Fibroblast of skin of scalp (primary cell): Measurements from ENCODE around the gene TRMT2A. TPM values are rescaled to one million over a fixed set of nuclear protein-coding genes. Genes with fewer than 3 reads are reported as not detected.
"Not testable (repeated sequence)": the region's sequence is repeated elsewhere in the genome, so short reads cannot be mapped to it uniquely, and the experiment has no call there.

ENCODE experiments used
- DNase-seq: peaks from one replicate; pipeline ENCODE4 v3.0.0-alpha.2; 2013
- polyA plus RNA-seq, 2 experiments: library from polyadenylated mRNA; unstranded; fragments of 120-200 nt; gene quantifications; one replicate each; pipeline ENCODE4 v1.2.1, GENCODE V29; 2013; ENCODE audit not compliant: insufficient read length in 2 of 2

The TRMT2A gene, protein sequence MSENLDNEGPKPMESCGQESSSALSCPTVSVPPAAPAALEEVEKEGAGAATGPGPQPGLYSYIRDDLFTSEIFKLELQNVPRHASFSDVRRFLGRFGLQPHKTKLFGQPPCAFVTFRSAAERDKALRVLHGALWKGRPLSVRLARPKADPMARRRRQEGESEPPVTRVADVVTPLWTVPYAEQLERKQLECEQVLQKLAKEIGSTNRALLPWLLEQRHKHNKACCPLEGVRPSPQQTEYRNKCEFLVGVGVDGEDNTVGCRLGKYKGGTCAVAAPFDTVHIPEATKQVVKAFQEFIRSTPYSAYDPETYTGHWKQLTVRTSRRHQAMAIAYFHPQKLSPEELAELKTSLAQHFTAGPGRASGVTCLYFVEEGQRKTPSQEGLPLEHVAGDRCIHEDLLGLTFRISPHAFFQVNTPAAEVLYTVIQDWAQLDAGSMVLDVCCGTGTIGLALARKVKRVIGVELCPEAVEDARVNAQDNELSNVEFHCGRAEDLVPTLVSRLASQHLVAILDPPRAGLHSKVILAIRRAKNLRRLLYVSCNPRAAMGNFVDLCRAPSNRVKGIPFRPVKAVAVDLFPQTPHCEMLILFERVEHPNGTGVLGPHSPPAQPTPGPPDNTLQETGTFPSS
- polyA plus RNA-seq (2013, experiment 1 of 2; ENCODE audit: insufficient read length) = 29.9 TPM
- polyA plus RNA-seq (2013, experiment 2 of 2; ENCODE audit: insufficient read length) = 27.2 TPM

DNA sequence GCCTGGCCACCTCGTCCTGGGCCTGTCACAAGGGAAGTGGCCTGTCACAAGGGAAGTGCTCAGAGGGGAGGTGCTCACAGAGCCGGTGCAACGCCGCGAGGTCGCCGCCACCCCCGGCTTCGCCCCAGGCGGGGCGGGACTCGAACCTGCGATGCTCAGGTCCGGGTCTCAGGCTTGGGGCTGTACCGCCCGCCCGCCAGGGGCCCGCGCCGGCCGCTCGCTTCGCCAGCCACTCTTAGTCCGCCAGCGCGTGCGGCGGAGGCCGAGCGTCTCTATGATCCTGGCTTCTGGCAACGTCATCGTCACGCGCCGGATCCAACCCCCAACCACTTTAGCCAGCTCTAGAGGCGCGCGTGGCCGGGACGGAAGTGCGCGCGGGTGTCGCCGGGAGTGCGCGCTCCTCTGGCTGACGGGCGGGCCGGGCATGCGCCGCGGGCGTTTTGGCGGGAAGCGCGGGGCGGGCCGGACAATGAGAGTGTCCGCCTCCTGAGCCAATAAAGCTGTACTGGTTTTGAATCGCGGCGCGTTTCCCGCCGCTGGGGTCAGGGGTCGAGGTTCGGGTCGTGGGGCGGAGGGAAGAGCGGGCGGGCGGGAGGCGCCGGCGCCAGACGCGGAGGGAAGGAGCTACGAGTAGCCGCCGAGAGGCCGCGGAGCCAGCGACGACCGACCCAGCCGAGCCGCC, at the start of gene TRMT2A:
TRMT2A (minus strand) TSS at position 276 of the 682 bp plus-strand sequence. CDS start 320 bp downstream, outside the sequence.
- DNase-seq = peak; percentile 99

DNA sequence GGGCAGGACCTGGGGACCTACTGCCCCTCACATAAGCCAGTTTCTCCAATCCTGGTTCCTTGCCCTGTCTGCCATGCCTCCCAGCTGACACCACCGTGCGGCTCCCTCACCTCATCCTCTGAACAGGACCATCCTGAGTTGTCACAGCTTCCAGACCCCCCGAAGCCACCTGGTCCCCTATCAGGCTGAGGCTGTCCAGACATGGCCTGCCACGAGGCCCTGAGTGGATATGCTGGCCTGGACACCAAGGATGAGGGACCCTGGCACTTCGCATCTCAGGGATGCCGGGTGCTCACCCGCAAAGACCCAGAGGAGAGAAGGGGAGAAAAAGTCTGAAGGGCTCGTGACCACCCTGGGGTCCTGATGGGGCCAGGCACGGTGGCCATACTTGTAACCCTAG, 49.7 kb upstream of the TRMT2A start:
- no peak for DNase-seq

DNA sequence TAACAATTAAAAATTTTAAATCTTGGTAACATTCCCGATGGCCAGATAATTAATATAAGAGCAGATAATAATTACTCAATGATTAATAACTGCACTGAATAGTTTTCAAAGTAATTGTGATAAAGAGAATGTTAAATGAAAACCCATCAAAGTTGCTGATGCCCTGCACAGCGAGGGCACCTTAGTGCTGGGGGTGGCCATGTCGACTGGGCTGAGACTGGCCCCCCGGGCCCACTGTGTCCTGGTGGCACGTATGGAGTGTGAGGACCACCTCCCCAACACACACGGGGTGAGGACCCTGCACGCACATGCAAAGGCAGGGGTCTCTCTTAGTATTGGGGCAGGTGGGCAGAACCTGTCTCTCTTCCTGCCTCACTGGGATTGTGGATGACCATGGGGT, 48.9 kb upstream of the TRMT2A start:
- DNase-seq = no peak

DNA sequence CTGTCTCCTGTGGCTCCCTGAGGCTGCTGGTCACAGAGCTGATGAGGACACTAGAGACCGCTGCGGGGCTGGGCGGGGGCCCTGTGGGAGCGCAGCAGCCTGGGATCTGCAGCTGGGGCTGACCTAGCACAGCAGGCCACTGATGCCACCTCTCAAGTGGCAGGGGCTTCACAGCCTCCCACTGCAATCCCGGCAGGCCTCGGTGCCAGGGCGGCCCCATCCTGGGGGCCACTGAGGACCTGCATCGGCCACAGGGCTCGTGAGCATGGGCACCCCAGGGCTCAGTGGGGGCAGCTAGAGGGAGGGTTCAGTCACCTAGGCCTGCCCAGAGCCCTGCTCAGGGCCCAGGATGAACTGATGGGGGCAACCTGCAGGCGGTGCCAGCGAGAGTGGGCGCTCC, 48.4 kb upstream of the TRMT2A start:
- DNase-seq = no peak

DNA sequence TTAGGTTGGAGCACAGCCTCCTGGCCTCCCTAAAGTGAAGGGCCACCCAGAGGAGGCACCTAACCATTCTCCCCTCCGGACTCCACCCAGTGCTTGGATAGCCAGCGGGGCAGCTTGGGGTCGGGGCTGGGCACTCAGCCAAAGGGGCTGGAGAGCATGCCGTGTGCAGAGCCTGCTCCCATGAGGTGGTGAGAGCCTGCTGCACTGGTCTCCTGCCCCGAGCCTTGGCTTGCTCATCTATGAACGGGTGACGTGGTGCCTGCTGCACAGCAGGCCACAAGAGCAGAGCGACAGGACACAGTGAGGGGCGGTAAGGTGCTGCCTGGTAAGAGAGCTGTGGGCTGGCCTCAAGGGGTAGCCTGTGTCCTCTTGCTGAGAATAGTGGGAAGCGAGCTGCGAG, 47.8 kb upstream of the TRMT2A start:
- no peak for DNase-seq

DNA sequence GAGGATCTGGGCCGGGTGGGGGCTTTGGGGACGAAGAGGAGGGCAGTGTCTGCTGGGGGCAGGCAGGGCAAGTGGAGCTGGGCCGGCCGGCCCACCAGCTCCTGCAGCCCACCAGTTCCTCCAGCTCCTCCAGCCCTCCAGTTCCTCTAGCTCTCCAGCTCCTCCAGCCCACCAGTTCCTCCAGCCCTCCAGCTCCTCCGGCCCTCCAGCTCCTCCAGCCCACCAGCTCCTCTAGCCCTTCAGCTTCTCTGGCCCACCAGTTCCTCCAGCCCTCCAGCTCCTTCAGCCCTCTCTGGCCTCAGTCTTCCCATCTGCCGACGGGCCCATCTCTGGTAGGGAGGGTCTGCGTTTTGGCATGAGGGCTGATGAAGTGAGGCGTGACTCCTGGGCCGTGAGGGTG, 43.0 kb upstream of the TRMT2A start:
- DNase-seq = no peak

DNA sequence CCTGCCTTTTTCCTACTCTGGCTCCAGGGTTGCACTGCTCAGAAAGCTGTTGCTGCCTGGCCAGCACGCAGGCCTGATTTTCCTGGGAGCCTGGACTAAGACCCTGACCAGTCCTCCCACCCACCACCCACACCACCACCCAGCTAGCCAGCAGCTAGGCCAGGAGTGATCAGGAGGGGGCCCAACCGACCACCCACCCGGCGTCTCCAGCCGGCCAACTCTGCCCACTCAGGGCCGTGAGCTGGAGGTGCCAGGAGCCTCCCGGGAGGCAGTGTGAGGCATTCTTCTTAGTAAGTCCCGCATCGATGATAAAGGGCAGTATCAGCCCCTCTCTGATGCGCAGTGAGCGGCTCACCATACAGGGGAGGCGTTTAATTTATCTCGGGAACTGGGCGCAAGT, 42.5 kb upstream of the TRMT2A start:
- DNase-seq = not testable (repeated sequence)

DNA sequence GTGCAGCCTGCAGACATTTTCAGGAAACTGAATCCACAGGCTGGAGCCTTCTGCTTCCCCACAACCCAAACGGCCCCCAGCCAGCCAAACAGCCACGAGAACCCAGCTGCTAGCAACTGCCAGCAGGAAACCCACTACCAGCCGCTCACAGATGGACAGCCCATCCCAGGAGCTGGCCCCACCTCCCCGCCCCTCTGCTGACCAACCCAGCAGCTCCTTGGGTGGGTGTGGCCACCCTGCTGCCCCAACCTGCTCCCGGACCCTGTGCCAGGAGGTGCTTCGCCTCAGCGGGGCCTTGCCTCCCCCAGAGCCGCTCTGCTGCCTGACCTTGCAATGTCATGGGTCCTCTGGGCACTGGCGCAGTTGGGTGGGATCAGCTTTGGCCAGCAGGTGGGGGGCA, 42.0 kb upstream of the TRMT2A start:
- DNase-seq = no peak

DNA sequence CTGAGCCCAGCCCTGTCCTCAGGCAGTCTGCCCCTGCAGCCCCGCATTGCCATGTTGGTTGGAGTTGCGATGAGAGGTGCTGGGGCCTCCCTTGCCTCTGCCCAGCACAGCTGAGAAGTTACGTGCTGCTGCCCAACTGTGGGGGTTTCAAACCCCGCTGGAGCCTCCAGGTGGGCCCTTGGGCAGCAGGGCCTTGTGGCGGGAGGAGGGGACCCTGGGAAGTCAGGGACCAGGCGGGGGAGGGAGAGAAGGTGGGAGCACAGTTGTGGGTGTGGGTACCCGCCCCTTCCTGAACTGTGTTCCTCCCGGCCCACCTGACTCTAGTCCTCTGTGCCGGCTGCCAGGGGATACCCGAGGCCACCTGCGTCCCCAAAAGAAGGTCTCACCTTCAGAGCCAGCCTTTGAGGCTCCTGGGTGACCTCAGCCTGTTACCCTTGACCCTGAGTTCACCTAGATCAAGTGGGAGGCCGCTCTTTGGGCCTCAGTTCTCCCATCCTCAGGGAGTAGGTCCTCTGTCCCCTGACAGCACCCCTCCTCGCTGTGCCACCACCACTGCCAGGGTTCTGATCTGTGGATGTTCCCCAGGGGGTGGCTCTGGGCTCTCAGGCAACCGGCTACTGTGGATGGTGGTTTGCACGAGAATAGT, 41.5 kb upstream of the TRMT2A start:
- DNase-seq = no peak

DNA sequence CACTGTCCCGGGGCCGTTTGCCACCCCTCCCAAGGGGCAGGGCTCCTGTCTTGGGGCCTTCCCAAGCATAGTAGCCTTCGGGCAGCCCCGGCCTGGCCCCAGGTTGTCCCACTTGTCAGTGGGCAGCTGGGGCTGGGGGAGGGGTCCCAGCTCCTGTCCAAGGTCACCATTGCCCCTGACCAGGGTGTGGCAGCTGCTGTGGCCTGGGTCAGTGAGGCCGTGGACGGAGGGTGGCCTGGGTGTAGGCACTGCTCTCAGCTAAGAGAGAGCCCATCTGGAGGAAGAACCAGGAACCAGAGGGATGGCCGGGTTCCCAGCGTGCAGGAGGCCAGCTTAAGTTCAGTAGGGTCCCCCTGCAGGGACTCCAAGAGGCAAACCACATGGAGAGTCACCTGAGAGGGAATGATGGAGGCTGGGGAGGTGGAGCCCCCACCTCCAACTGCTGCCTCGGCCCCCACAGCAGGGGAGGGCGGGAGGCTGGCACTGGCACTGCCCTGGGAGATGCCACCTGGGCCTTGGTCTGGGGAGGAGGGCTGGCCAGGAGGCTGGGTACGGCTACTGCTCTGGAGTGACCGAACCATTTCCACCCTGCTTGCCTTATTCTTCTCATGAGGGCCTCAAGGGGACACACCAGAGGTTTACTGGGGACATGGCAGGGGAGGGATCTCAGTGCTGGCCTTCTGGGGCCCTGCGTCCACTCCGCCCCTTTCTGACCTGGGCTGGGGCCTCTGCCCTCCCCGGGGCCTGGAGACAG, 40.6 kb upstream of the TRMT2A start:
- DNase-seq = no peak

DNA sequence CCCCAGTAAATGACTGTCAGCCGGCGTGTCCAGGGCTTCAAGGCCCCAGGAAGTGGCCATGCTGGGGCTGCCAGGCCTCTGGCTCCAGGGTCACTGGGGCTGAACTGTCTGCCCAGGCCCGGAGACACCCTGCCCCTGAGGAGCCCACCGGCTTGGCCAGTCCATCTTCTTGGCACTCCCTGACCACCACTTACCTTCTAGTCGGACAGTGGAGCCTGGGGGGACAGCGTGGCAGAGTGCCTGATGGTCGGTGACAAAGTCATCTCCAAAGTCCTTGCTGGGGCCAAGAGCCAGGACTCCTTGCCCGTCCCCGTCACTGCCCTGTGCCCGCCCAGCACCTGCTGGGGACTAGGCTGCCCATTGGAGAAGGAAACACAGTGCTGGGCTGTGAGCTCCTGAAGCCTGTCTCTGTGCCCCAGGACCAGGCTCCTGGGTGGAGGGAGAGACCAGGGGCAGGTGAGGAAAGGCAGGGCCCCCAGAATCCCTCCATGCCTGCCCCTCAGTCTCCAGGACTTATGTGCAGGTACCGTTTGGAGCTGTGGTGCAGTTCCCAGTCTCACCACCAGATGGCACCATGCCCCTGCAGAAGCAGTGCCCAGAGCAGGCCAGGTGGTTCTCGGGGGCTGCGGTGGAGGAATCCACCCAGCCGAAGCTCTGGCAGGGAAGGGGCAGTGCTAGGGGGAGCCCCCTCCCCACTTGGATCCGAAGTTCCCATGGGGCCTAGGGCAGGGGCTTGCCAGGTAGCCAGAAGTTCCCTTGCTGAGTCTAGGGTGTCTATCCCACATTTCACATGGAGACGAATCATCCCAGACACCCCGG, 39.8 kb upstream of the TRMT2A start:
- DNase-seq = peak; percentile 65

DNA sequence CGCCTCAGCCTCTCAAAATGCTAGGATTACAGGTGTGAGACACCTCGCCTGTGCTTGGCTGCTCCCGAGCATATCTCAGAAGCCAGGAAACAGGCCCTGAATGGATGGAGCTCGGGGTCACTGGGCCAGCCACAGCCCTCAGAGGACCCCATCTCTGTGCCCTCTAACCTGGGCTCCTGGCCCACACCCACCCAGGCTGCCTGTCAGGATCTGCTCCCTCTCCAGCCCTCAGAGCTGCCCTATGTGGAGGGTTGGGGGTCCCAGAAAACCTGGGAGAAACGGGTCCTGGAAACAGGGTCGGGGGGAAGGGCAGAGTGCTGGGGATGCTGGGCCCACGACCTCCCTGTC, 39.0 kb upstream of the TRMT2A start:
- no peak for DNase-seq

DNA sequence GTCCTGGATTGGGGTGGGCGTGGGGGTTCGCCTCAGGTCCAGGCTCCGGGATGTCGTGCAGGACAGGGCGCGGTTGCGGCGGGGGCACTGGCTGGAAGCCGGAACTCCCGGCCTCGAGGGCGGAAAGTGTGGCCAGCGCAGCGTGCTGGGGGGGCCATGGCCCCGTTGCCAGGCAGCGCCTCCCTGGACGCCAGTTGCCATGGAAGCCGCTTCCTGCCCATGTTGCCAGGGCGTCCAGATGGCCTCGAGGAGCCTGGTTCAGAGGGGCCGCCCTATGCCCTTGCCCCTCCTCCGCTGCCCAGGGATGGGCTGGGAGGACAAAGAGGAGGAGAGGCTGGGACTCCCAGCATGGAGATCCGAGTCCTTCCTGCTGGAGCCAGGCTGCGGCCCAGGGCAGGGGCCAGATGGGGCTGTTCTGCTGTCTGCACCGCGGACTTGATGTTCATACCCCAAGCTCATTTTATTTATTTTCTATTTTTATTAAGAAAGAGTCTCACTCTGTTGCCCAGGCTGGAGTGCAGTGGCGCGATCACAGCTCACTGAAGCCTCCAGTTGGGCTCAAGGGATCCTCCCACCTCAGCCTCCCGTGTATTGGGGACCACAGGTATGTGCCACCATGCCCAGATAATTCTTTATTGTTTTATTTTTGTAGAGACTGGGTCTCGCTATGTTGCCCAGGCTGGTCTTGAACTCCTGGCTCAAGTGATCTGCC, 38.5 kb upstream of the TRMT2A start:
- DNase-seq = peak; percentile 42

DNA sequence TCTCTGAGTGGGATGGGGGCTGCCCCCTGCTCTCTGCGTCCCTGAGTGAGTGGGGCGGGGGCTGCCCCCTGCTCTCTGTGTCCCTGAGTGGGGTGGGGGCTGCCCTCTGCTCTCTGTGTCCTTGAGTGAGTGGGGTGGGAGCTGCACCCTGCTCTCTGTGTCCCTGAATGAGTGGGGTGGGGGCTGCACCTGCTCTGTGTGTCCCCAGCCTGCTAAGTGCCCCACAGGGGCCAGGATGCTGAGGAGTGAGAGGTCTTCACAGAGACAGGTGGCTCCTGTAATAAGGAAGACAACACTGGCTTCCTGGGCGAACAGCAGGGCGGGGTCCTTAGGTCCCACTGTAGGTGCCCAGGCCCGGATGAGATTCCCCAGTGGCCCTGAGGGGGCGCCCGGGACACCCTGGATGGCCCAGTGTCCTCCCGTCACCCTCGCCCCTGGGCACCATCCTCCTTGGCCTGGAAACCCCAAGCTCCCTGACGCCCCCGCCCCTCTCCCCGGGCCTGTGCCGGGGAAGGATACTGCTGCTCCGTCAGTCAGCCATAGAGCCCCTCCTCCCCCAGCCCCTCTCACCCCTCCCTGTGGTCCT, 37.7 kb upstream of the TRMT2A start:
- DNase-seq = no peak

DNA sequence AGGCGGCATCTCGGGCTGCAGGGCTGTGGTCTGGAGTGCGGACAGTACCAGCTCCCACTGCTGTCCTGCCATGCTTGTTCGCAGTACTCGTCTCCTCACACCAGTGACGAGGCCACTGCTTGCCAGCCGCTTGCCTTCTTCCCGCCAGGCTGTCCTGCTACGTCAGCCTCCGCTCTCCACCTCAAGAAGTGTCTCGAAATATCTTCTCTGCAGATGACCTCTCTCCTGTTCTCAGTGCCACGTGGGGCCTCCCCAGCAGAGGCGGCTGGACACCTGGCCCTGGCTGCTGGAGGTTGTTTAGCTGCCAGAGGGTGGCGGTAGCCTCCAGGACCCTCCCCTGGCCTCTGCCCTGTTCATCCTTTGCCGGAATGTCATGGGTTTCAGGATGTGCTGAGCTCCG, 36.9 kb upstream of the TRMT2A start:
- DNase-seq = no peak

DNA sequence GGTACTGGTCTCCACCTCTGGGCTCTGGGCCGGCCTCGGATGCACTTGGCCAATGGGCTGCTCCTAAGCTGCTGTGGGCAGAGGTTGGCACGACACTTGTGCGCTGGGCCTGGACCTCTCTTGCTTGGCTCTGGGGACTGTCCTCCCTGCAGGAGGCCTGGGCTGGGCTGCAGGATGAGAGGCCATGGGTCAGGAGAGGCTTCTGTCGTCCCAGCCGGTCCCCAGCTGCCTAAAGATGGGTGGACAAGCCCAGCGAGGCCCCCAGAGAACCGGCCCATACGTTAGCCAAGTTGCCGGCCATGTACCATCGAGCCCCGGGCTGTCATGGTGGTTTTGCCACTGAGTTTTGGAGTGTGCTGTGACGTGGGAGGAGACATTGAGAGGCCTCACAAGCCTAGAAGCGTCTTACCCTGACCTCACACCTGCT, 35.5 kb upstream of the TRMT2A start:
- DNase-seq = no peak

DNA sequence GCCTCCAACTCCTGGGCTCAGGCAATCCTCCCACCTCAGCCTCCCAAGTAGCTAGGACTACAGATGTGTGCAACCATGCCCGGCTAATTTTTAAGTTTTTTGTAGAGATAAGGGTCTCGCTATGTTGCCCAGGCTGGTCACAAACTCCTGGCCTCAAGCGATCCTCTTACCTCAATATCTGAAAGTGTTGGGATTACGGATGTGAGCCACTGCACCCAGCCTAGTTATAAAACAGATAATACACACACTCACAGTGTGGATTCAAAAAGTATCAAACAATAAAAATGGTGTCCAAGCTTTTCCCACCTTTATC, 34.2 kb upstream of the TRMT2A start:
- DNase-seq = no peak

DNA sequence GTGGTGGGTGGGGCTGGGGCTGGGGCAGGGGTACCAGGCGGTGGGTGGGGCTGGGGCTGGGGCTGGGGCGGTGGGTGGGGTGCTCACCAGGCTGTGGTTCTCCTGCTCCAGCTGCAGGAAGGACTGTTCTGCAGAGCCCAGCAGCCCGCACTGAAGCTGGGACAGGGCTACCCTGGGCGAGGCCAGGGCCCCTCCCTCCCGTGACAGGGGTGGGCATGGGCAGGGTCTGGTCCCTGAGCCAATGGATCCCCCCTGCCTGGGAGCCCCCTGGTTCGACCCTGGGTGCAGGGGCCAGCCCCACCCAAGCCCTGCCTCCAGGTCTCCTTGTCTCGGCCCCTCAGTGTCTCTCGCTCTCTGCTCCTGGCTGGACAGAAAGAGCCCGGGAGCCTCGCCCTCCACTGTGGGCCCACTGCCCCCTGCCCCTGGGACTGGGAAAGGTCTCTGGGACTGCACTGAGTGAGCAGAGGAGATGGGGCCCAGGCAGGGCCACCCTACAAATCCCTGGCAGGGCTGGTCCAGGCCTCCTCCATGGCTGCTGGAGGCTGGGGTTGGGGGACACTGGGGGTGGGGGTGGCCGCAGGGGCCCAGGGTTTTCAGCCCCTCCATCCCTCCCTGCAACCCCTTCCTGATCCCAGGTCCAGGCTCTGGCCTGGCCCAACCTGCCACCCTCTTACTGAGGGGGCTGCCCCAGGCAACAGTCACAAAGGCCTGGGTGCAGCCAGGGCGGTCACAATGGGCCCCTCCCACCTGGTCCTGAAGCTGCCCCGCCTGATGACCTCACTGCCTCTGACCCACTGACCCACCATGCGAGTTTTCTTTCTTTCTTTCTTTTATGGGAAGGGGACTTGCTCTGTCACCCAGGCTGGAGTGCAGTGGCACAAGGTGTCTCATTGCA, 33.6 kb upstream of the TRMT2A start, which contains the start of gene CCDC188:
CCDC188 (minus strand) TSS at position 675 of the 895 bp plus-strand sequence; CDS start at position 606, 69 bp downstream.
- DNase-seq = no peak
